Caco-2 (cell line): ENCODE data around the gene MYO6. TPM values are rescaled to one million over a fixed set of nuclear protein-coding genes. Genes with fewer than 3 reads are reported as not detected.

ENCODE experiments used
- BruUV-seq: library from RNA; stranded (reverse); fragments of 400-500 nt; replicated peaks from 2 replicates; lab custom pipeline; 2021; lab: Mats Ljungman, UMichigan
- CTCF ChIA-PET: fragments of 300-600 bp; sonication (Branson Sonifier 250); formaldehyde crosslinking; loops from one replicate; lab custom pipeline; 2022; ENCODE audit warnings: antibody characterized with exemption; lab: Charles Lee
- POLR2A ChIA-PET: fragments of 300-600 bp; sonication (Branson Sonifier 250); formaldehyde crosslinking; loops from one replicate; lab custom pipeline; 2022; ENCODE audit warnings: antibody characterized with exemption; lab: Charles Lee
- DNase-seq, 2 experiments: peaks; one replicate each; pipeline versions ENCODE4 v3.0.0 to v3.0.0-alpha.2; 2020 to 2022
- H3K27me3 ChIP-seq: replicated peaks from 2 replicates; pipeline ENCODE4 v1.6.0; 2011; ENCODE audit warnings: low read length; ENCODE audit not compliant: control insufficient read depth, insufficient read depth
- H3K36me3 ChIP-seq: 2 replicates; pipeline ENCODE4 v1.5.1; 2011; ENCODE audit warnings: low read length; ENCODE audit not compliant: control insufficient read depth, insufficient read depth
- H3K4me1 ChIP-seq: fragments of 250-450 bp; sonication (Bioruptor Pico); 2 replicates; pipeline ENCODE4 v1.5.1; 2020; ENCODE audit warnings: mild to moderate bottlenecking
- H3K4me3 ChIP-seq: 2 replicates; pipeline ENCODE4 v1.5.1; 2011; ENCODE audit warnings: low read depth, mild to moderate bottlenecking, control low read depth, low read length
- H3K9me3 ChIP-seq: fragments of 250-450 bp; sonication (Bioruptor Pico); 2 replicates; pipeline ENCODE4 v1.5.1; 2020; ENCODE audit warnings: mild to moderate bottlenecking, moderate library complexity
- H3K27ac Mint-ChIP-seq: one replicate; pipeline ENCODE4 v1.8.0; 2022; ENCODE audit warnings: mixed read lengths; ENCODE audit not compliant: unreplicated experiment
- H3K27me3 Mint-ChIP-seq: one replicate; pipeline ENCODE4 v1.8.0; 2022; ENCODE audit warnings: mixed read lengths; ENCODE audit not compliant: insufficient read depth, unreplicated experiment
- H3K36me3 Mint-ChIP-seq: one replicate; pipeline ENCODE4 v1.8.0; 2022; ENCODE audit warnings: mild to moderate bottlenecking, mixed read lengths; ENCODE audit not compliant: insufficient read depth, unreplicated experiment
- H3K4me1 Mint-ChIP-seq: one replicate; pipeline ENCODE4 v1.8.0; 2022; ENCODE audit warnings: low read depth, mixed read lengths; ENCODE audit not compliant: unreplicated experiment
- H3K4me3 Mint-ChIP-seq: one replicate; pipeline ENCODE4 v1.8.0; 2022; ENCODE audit warnings: mild to moderate bottlenecking, moderate library complexity, mixed read lengths; ENCODE audit not compliant: unreplicated experiment
- H3K9me3 Mint-ChIP-seq: one replicate; pipeline ENCODE4 v1.8.0; 2022; ENCODE audit warnings: mixed read lengths; ENCODE audit not compliant: unreplicated experiment
- CTCF ChIP-seq, 2 experiments: fragments of 200-600 bp in 1 of 2; IDR thresholded peaks; 1 replicate in 1 of 2; 2 replicates in 1 of 2; pipeline versions ENCODE4 v1.5.1 to v1.8.0; 2011 to 2022; ENCODE audit warnings: antibody characterized with exemption in 1 of 2, control low read depth in 1 of 2, inconsistent platforms in 1 of 2, low read depth in 1 of 2, low read length in 1 of 2, mild to moderate bottlenecking in 1 of 2, moderate library complexity in 1 of 2; ENCODE audit not compliant: insufficient read depth in 1 of 2, severe bottlenecking in 1 of 2, unreplicated experiment in 1 of 2
- intact Hi-C: fragments of 100-400 bp; cut with micrococcal nuclease; formaldehyde crosslinking; loops from one replicate; pipeline ENCODE4 v1.10.0; 2022; ENCODE audit not compliant: unreplicated experiment
- total RNA-seq: library from RNA; stranded (reverse); gene quantifications from 2 replicates; pipeline ENCODE4 v1.2.3, GENCODE V29; 2022

MYO6 gene
- total RNA-seq, 1 experiment from 2014 or later, result 43.0 TPM

GRCh38 chr6:75794954-75795739 is 46.1 kb downstream of the MYO6 start:
- no peaks in the 10 kb centered on the region for H3K9me3 Mint-ChIP-seq
- H3K4me3 Mint-ChIP-seq, result no peak overlapping the region
- Histone ChIP-seq H3K36me3 (no peaks in the 10 kb centered on the region), H3K4me1 (no peaks in the 10 kb centered on the region), H3K9me3 (no peaks in the 10 kb centered on the region), H3K27me3 (no peaks in the 10 kb centered on the region), H3K4me3 (no peak overlapping the region)
- ChIA-PET POLR2A (no interaction called here), CTCF (no interaction called here)
- H3K27me3 Mint-ChIP-seq, result no peaks in the 10 kb centered on the region
- no peak for DNase-seq
- H3K36me3 Mint-ChIP-seq, result no peaks in the 10 kb centered on the region
- no TSS peak for BruUV-seq
- no peak overlapping the region for H3K27ac Mint-ChIP-seq
- no peak for TF ChIP-seq CTCF (IDR thresholded peaks at IDR 0.05; ENCODE audit: insufficient read depth in 1 of 2, low read depth in 1 of 2, low read length in 1 of 2, severe bottlenecking in 1 of 2, unreplicated experiment in 1 of 2)
- intact Hi-C loops, result no loop called here
- H3K4me1 Mint-ChIP-seq, result no peaks in the 10 kb centered on the region

- intact Hi-C loops, result no loop called here
- Histone ChIP-seq H3K36me3 (no peaks in the 10 kb centered on the region), H3K27me3 (no peaks in the 10 kb centered on the region), H3K4me3 (no peak overlapping the region), H3K9me3 (no peaks in the 10 kb centered on the region), H3K4me1 (no peaks in the 10 kb centered on the region)
- no peaks in the 10 kb centered on the region for H3K9me3 Mint-ChIP-seq
- no peak for TF ChIP-seq CTCF (IDR thresholded peaks at IDR 0.05; ENCODE audit: insufficient read depth in 1 of 2, low read depth in 1 of 2, low read length in 1 of 2, severe bottlenecking in 1 of 2, unreplicated experiment in 1 of 2)
- CTCF ChIA-PET, result no interaction called here
- H3K36me3 Mint-ChIP-seq, result no peaks in the 10 kb centered on the region
- no TSS peak for BruUV-seq
- H3K4me1 Mint-ChIP-seq, result no peaks in the 10 kb centered on the region
- no peak overlapping the region for H3K27ac Mint-ChIP-seq
- H3K27me3 Mint-ChIP-seq, result no peaks in the 10 kb centered on the region
- no peak for DNase-seq
- H3K4me3 Mint-ChIP-seq, result no peak overlapping the region
- POLR2A ChIA-PET, result no interaction called here
These were observed 47.7 kb downstream of the MYO6 start for GRCh38 chr6:75796723-75797122.

GRCh38 chr6:75800133-75800532 is 51.1 kb downstream of the MYO6 start:
- H3K27ac Mint-ChIP-seq, result no peak overlapping the region
- H3K27me3 Mint-ChIP-seq, result no peaks in the 10 kb centered on the region
- DNase-seq, result no peak
- Histone ChIP-seq H3K9me3 (no peaks in the 10 kb centered on the region), H3K4me1 (no peaks in the 10 kb centered on the region), H3K36me3 (no peaks in the 10 kb centered on the region), H3K27me3 (no peaks in the 10 kb centered on the region), H3K4me3 (no peak overlapping the region)
- H3K36me3 Mint-ChIP-seq, result no peaks in the 10 kb centered on the region
- ChIA-PET CTCF (no interaction called here), POLR2A (no interaction called here)
- BruUV-seq, result no TSS peak
- TF ChIP-seq CTCF (IDR thresholded peaks at IDR 0.05; ENCODE audit: insufficient read depth in 1 of 2, low read depth in 1 of 2, low read length in 1 of 2, severe bottlenecking in 1 of 2, unreplicated experiment in 1 of 2), result no peak
- no peak overlapping the region for H3K4me3 Mint-ChIP-seq
- intact Hi-C loops, result no loop called here
- H3K9me3 Mint-ChIP-seq, result no peaks in the 10 kb centered on the region
- no peaks in the 10 kb centered on the region for H3K4me1 Mint-ChIP-seq
